Measurements from ENCODE around the gene RGS19. TPM values are rescaled to one million over a fixed set of nuclear protein-coding genes. Genes with fewer than 3 reads are reported as not detected.

Gene RGS19
- total RNA-seq, 4 donors from 2014 or later, result 12.9 to 35.7 (median 20.1) TPM

DNA sequence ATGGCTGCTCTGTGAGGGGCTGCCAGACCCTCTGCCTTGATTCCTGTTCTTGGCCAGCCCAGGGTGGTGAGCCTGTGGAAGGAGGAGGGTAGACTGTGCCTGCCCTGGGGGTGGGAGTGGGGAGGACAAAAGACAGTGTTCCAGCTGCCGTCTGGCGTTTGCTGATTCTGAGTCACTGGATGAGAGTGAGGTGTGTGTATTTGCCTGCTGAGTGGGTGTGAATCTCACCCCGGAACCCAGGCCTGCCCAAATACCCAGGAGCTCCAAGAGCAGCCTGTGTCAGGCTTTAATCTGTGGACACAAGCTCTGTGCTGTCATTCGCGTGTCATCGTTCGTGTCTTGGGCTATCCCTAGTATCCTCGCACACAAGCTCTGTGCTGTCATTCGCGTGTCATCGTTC lies 7.5 kb upstream of the RGS19 start:
- no peak overlapping the region for H3K27ac ChIP-seq
- no peak for DNase-seq (ENCODE audit: low spot score in 2 of 2)
- no peak overlapping the region for H3K4me3 ChIP-seq
- WGBS, 2 donors, result 88 to 90% methylated on average over 10 to 11 of the region's 11 CpGs
- peaks cover 0 to 12% (median 0%) of the 10 kb centered on the region in 4 donors for H3K9me3 ChIP-seq
- TF ChIP-seq, protein P1, sequence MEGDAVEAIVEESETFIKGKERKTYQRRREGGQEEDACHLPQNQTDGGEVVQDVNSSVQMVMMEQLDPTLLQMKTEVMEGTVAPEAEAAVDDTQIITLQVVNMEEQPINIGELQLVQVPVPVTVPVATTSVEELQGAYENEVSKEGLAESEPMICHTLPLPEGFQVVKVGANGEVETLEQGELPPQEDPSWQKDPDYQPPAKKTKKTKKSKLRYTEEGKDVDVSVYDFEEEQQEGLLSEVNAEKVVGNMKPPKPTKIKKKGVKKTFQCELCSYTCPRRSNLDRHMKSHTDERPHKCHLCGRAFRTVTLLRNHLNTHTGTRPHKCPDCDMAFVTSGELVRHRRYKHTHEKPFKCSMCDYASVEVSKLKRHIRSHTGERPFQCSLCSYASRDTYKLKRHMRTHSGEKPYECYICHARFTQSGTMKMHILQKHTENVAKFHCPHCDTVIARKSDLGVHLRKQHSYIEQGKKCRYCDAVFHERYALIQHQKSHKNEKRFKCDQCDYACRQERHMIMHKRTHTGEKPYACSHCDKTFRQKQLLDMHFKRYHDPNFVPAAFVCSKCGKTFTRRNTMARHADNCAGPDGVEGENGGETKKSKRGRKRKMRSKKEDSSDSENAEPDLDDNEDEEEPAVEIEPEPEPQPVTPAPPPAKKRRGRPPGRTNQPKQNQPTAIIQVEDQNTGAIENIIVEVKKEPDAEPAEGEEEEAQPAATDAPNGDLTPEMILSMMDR (IDR thresholded peaks at IDR 0.05), result no peak
- TF ChIP-seq POLR2A (IDR thresholded peaks at IDR 0.05) (no peak), EP300 (IDR thresholded peaks at IDR 0.05) (no peak)
- H3K4me1 ChIP-seq, result peaks cover 0 to 28% (median 9%) of the 10 kb centered on the region in 4 donors
- H3K36me3 ChIP-seq, result no peaks in the 10 kb centered on the region
- H3K27me3 ChIP-seq, result peaks cover 0 to 37% of the 10 kb centered on the region in 2 donors

DNA sequence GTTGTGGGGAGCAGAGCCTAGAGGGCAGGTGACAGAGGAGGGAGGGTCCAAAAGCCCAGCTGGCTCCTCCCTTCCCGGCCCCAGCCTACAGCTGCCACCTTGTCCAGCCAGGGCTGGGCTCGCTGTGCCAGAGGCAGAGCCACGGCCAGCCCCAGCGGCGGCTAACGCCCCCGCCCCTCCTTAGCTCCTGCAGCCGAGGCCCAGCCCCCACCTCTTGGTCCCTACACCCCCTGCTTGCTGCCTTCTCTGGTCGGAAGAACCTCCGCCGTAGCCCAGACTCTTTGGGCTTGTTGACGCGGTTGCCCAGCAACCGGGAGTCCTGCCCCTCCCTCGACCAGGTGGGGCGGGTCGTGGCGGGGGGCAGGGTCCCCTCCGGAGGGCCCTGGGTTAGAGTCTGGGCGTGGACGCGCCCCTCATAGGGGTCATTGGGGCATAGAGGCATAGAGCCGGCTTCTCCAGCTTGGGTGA lies 5.4 kb upstream of the RGS19 start:
- no peak overlapping the region for H3K4me3 ChIP-seq
- peaks cover 0 to 37% of the 10 kb centered on the region in 2 donors for H3K27me3 ChIP-seq
- no peak for DNase-seq (ENCODE audit: low spot score in 2 of 2)
- H3K27ac ChIP-seq, result no peak overlapping the region
- peaks cover 0 to 12% (median 0%) of the 10 kb centered on the region in 4 donors for H3K9me3 ChIP-seq
- no peaks in the 10 kb centered on the region for H3K36me3 ChIP-seq
- TF ChIP-seq POLR2A (IDR thresholded peaks at IDR 0.05) (no peak), EP300 (IDR thresholded peaks at IDR 0.05) (no peak)
- TF ChIP-seq, protein P1 (IDR thresholded peaks at IDR 0.05), result no peak
- 0 to 5% methylated on average over 2 to 17 of the region's 23 CpGs for WGBS, 2 donors
- H3K4me1 ChIP-seq, result peaks cover 0 to 45% (median 9%) of the 10 kb centered on the region in 4 donors

DNA sequence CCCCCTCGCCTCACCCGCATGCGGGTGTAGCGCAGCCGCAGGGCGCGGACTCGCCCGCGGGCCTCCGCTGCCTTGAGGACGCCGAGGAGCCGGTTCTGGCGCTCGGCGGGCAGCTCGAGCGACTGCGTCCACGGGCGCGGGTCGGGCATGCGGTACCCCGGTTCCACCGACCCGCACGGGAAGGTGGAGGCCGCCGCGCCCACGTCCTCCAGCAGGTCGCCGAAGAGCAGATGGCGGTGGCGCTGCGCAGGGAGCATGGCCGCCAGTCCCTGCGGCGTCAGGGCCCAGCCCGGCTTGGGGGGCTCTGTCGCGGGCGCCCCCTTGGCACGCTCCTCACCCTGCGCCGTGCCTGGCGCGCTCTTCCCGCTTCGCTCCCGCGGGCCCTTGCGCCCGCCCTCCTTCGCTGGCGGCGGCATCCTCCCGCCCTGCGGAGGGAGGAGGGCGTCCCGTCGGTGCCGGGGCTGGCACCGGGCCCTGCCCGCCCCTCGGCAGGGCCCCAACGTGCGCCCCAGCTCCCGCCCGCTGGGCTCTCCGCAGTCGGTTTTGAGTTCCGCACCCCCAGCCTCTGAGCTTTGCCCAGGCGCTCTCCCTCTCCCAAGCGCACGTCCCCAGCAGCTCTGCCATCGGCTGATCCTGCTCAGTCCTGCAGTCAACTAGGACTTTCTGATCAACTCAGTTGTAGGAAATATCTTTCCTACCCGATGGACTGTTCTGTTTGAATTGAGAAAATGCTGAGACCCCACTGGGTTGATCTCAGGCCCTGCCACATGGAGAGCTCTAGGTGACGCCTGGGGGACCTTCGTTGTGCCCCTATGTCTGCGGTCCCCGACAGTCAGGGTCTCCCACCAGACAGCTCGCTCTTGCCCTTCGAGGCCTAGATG lies 4.7 kb upstream of the RGS19 start, which contains the start of gene LKAAEAR1:
Gene LKAAEAR1 (minus strand): TSS at position 595 of the 881 bp plus-strand sequence. CDS start 179 bp downstream, at position 416.
- DNase-seq (ENCODE audit: low spot score in 2 of 2), result no peak
- no peaks in the 10 kb centered on the region for H3K36me3 ChIP-seq
- no peak for TF ChIP-seq POLR2A (IDR thresholded peaks at IDR 0.05)
- TF ChIP-seq, protein P1 (IDR thresholded peaks at IDR 0.05), result peak in 1 of 5 experiments; percentile 3
- no peak for TF ChIP-seq EP300 (IDR thresholded peaks at IDR 0.05)
- peaks cover 0 to 37% of the 10 kb centered on the region in 2 donors for H3K27me3 ChIP-seq
- WGBS, 2 donors, result 7 to 9% methylated on average over 20 to 25 of the region's 86 CpGs
- H3K27ac ChIP-seq, result no peak within 1 kb of the TSS
- peak within 1 kb of the TSS; percentile 30 to 58 (median 39) for H3K4me3 ChIP-seq
- peaks cover 0 to 51% (median 13%) of the 10 kb centered on the region in 4 donors for H3K4me1 ChIP-seq
- peaks cover 0 to 12% (median 0%) of the 10 kb centered on the region in 4 donors for H3K9me3 ChIP-seq

DNA sequence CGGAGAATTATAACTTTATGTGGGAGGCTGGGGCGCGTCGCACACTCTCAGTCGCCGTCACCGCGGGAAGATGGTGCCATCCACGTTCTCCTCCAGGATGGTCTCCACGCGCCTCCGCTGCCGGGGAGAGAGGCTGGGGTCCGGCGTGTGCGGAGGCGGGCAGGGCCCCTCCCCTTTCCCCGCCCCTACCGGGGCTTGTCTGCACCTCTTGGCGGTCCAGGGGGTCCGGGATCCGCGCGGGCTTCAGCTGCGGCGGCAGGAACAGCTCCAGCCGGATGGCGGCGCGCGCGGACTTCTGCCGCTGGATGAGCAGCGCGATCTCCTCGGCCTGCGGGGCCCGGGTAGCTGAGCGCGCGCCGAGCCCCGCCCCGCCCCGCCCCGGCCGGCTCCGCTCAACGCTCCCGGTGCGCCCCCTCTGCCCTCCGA lies 4.1 kb upstream of the RGS19 start:
- no peak for TF ChIP-seq EP300 (IDR thresholded peaks at IDR 0.05)
- TF ChIP-seq, protein P1 (IDR thresholded peaks at IDR 0.05), result peak; percentile 49 to 76 (median 65)
- peaks cover 0 to 12% (median 0%) of the 10 kb centered on the region in 4 donors for H3K9me3 ChIP-seq
- H3K27me3 ChIP-seq, result peaks cover 0 to 37% of the 10 kb centered on the region in 2 donors
- no peaks in the 10 kb centered on the region for H3K36me3 ChIP-seq
- peak in 1 of 2 donors; percentile 36 for DNase-seq (ENCODE audit: low spot score in 2 of 2)
- H3K4me1 ChIP-seq, result peaks cover 0 to 57% (median 19%) of the 10 kb centered on the region in 4 donors
- no peak overlapping the region for H3K27ac ChIP-seq
- WGBS, 2 donors, result 0 to 1% methylated on average over 21 to 37 of the region's 52 CpGs
- H3K4me3 ChIP-seq, result peak overlapping the region; percentile 30 to 58 (median 39)
